Measurements from ENCODE around the gene DHX40. TPM values are rescaled to one million over a fixed set of nuclear protein-coding genes. Genes with fewer than 3 reads are reported as not detected.
"Not testable (repeated sequence)": the region's sequence is repeated elsewhere in the genome, so short reads cannot be mapped to it uniquely, and the experiment has no call there.

The DHX40 gene
- total RNA-seq, 1 donor from 2014 or later, result 47.9 TPM

GRCh38 chr17:59558039-59558438 lies 7.4 kb upstream of the DHX40 start:
- no peak for DNase-seq (ENCODE audit: low read depth in 2 of 2)

- peak in 1 of 2 donors; percentile 18 for DNase-seq (ENCODE audit: low read depth in 2 of 2)
Observed at GRCh38 chr17:59558953-59559352, 6.5 kb upstream of the DHX40 start.

GRCh38 chr17:59561042-59561441 lies 4.4 kb upstream of the DHX40 start:
- DNase-seq (ENCODE audit: low read depth in 2 of 2), result peak in 1 of 2 donors; percentile 22

GRCh38 chr17:59565959-59566324 lies 532 bp downstream of the DHX40 start:
- DNase-seq (ENCODE audit: low read depth in 2 of 2), result peak; percentile 72 to 79

GRCh38 chr17:59569151-59569550 lies 3.7 kb downstream of the DHX40 start:
- DNase-seq (ENCODE audit: low read depth in 2 of 2), result not testable (repeated sequence)

- no peak for DNase-seq (ENCODE audit: low read depth in 2 of 2)
Observed at GRCh38 chr17:59572301-59572924, 7.0 kb downstream of the DHX40 start.

- not testable (repeated sequence) for DNase-seq (ENCODE audit: low read depth in 2 of 2)
Observed at GRCh38 chr17:59584168-59584567, 18.8 kb downstream of the DHX40 start.

GRCh38 chr17:59600169-59600568 lies 34.8 kb downstream of the DHX40 start:
- DNase-seq (ENCODE audit: low read depth in 2 of 2), result no peak

GRCh38 chr17:59601130-59601529 lies 35.7 kb downstream of the DHX40 start:
- DNase-seq (ENCODE audit: low read depth in 2 of 2), result no peak

- peak in 1 of 2 donors; percentile 66 for DNase-seq (ENCODE audit: low read depth in 2 of 2)
Observed at GRCh38 chr17:59607061-59607460, 41.7 kb downstream of the DHX40 start.

- peak in 1 of 2 donors; percentile 19 for DNase-seq (ENCODE audit: low read depth in 2 of 2)
Observed at GRCh38 chr17:59607817-59608403, 42.5 kb downstream of the DHX40 start.

- DNase-seq (ENCODE audit: low read depth in 2 of 2), result no peak
Observed at GRCh38 chr17:59611503-59611902, 46.1 kb downstream of the DHX40 start.

GRCh38 chr17:59616253-59616920 lies 51.0 kb downstream of the DHX40 start:
- DNase-seq (ENCODE audit: low read depth in 2 of 2), result no peak

- no peak for DNase-seq (ENCODE audit: low read depth in 2 of 2)
Observed at GRCh38 chr17:59617156-59617732, 51.8 kb downstream of the DHX40 start.

- DNase-seq (ENCODE audit: low read depth in 2 of 2), result no peak
Observed at GRCh38 chr17:59619035-59619297, 53.6 kb downstream of the DHX40 start.

GRCh38 chr17:59619298-59620063 lies 54.1 kb downstream of the DHX40 start, which contains the start of gene CLTC:
Gene CLTC (plus strand): TSS chr17:59619895. CDS start chr17:59620132, 237 bp downstream.
- peak; percentile 96 to 98 for DNase-seq (ENCODE audit: low read depth in 2 of 2)

- no peak for DNase-seq (ENCODE audit: low read depth in 2 of 2)
Observed at GRCh38 chr17:59620064-59620359, 54.6 kb downstream of the DHX40 start.

- peak in 1 of 2 donors; percentile 47 for DNase-seq (ENCODE audit: low read depth in 2 of 2)
Observed at GRCh38 chr17:59620518-59621259, 55.3 kb downstream of the DHX40 start.

GRCh38 chr17:59621771-59622170 lies 56.4 kb downstream of the DHX40 start:
- DNase-seq (ENCODE audit: low read depth in 2 of 2), result no peak

GRCh38 chr17:59623151-59623550 lies 57.7 kb downstream of the DHX40 start:
- DNase-seq (ENCODE audit: low read depth in 2 of 2), result peak in 1 of 2 donors; percentile 43

- no peak for DNase-seq (ENCODE audit: low read depth in 2 of 2)
Observed at GRCh38 chr17:59626756-59627155, 61.3 kb downstream of the DHX40 start.

Measured in dermis microvascular lymphatic vessel endothelial cell (primary cell).